SU-DHL-6 (cell line): ENCODE measurements around the gene TRIM3.

ENCODE experiments used
- H2AFZ ChIP-seq: fragments of 200-600 bp; sonication (generic); 2 replicates; pipeline ENCODE4 v1.6.1; 2014; ENCODE audit warnings: low read depth, mild to moderate bottlenecking, moderate library complexity, mixed read lengths, antibody characterized with exemption, low read length; ENCODE audit not compliant: severe bottlenecking
- H3F3A ChIP-seq: fragments of 200-600 bp; shearing (Covaris generic); 2 replicates; pipeline ENCODE4 v1.6.0; 2016; ENCODE audit warnings: antibody characterized with exemption, mild to moderate bottlenecking; ENCODE audit not compliant: insufficient read depth
- H3K27ac ChIP-seq: fragments of 200-600 bp; sonication (generic); 2 replicates; pipeline ENCODE4 v1.5.1; 2016; ENCODE audit warnings: low read depth, mild to moderate bottlenecking, low read length, moderate library complexity, mixed read lengths
- H3K27me3 ChIP-seq: fragments of 200-600 bp; sonication (generic), shearing (Covaris generic); 2 replicates; pipeline ENCODE4 v1.6.0; 2014; ENCODE audit warnings: mild to moderate bottlenecking, low read length
- H3K36me3 ChIP-seq: fragments of 200-600 bp; sonication (generic); 2 replicates; pipeline ENCODE4 v1.6.1; 2014; ENCODE audit warnings: mild to moderate bottlenecking, low read length, mixed read lengths
- H3K4me2 ChIP-seq: fragments of 300-600, 200-600 bp; shearing (Covaris generic), sonication (generic); 2 replicates; pipeline ENCODE4 v1.6.0; 2014; ENCODE audit warnings: low read length, low read depth, mild to moderate bottlenecking; ENCODE audit not compliant: poor library complexity, severe bottlenecking
- H3K4me3 ChIP-seq: fragments of 200-600 bp; sonication (generic); 2 replicates; pipeline ENCODE4 v1.5.1; 2014; ENCODE audit warnings: antibody characterized with exemption, low read length, mild to moderate bottlenecking, mixed read lengths; ENCODE audit not compliant: insufficient read depth, poor library complexity, severe bottlenecking
- H3K79me2 ChIP-seq: fragments of 200-600 bp; sonication (generic); 2 replicates; pipeline ENCODE4 v1.6.1; 2014; ENCODE audit warnings: mild to moderate bottlenecking, low read length, moderate library complexity; ENCODE audit not compliant: insufficient read depth
- H3K9ac ChIP-seq: fragments of 200-600 bp; sonication (generic); 2 replicates; pipeline ENCODE4 v1.7.0; 2014; ENCODE audit warnings: mild to moderate bottlenecking, low read length
- H3K9me2 ChIP-seq: fragments of 200-600 bp; sonication (generic); replicated peaks from 2 replicates; pipeline ENCODE4 v1.6.1; 2014; ENCODE audit warnings: low read length; ENCODE audit not compliant: insufficient read depth
- H3K9me3 ChIP-seq: fragments of 200-600 bp; sonication (generic); 2 replicates; pipeline ENCODE4 v1.6.1; 2014; ENCODE audit warnings: low read length, mixed read lengths; ENCODE audit not compliant: insufficient read depth
- H4K20me1 ChIP-seq: fragments of 200-600 bp; sonication (generic); 2 replicates; pipeline ENCODE4 v1.6.1; 2014; ENCODE audit warnings: low read depth, mild to moderate bottlenecking, antibody characterized with exemption, low read length, moderate library complexity, mixed read lengths
- EZH2phosphoT487 ChIP-seq: fragments of 200-600 bp; sonication (generic), shearing (Covaris generic); conservative IDR thresholded peaks from 2 replicates; pipeline ENCODE4 v1.6.1; 2018; ENCODE audit warnings: mild to moderate bottlenecking, antibody characterized with exemption, low read length, moderate library complexity, mixed read lengths
- TF ChIP-seq, protein P1 (sequence below): fragments of 200-600 bp; sonication (generic); IDR thresholded peaks from one replicate; pipeline ENCODE4 v1.5.1; 2017; ENCODE audit warnings: antibody characterized with exemption, mild to moderate bottlenecking, low read length, moderate library complexity; ENCODE audit not compliant: insufficient read depth, poor library complexity, severe bottlenecking

TRIM3 gene

DNA sequence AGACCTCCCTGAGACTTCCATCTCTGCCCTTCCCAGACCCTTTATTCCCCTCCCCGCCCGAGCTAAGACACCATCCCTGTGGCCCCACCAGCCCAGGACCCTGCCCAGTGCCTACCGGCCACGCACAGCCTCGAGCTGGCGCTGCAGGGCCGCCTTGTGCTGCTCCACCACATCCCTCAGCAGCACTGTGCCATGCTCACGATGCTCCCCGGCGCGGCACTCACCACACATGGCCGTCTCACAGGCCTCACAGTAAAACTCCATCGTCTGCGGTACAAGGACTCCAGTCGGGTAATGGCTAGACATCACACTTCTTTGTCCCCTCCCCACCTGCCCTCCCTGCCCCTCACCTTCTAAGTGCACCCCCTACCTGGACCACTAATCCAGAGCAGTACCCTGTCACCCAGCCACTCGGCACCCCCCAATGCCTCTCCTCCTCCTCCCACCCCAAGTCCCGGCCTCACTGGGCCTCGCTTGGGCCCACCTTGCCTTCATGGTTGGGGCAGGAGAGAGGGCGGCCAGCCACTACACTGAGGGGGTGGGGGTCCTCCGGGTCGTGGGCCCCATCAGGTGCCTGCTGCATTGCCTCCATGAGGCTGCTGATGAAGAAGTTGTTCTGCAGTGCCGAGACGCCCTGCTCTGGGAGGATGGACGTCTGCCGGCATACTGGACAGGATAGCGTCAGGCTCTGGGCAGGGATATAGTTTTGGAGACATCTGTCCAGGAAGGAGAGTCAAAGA is 16.0 kb downstream of the TRIM3 start:
- no peak overlapping the region for H3K27ac ChIP-seq
- no peaks in the 10 kb centered on the region for H3F3A ChIP-seq
- no peak overlapping the region for H2AFZ ChIP-seq
- H3K9ac ChIP-seq, result no peak overlapping the region
- no peaks in the 10 kb centered on the region for H3K36me3 ChIP-seq
- no peaks in the 10 kb centered on the region for H3K9me2 ChIP-seq
- no peaks in the 10 kb centered on the region for H3K79me2 ChIP-seq
- H3K27me3 ChIP-seq, result no peaks in the 10 kb centered on the region
- no peak overlapping the region for H3K4me2 ChIP-seq
- H4K20me1 ChIP-seq, result no peaks in the 10 kb centered on the region
- TF ChIP-seq EZH2phosphoT487, result no peak
- TF ChIP-seq, protein P1, sequence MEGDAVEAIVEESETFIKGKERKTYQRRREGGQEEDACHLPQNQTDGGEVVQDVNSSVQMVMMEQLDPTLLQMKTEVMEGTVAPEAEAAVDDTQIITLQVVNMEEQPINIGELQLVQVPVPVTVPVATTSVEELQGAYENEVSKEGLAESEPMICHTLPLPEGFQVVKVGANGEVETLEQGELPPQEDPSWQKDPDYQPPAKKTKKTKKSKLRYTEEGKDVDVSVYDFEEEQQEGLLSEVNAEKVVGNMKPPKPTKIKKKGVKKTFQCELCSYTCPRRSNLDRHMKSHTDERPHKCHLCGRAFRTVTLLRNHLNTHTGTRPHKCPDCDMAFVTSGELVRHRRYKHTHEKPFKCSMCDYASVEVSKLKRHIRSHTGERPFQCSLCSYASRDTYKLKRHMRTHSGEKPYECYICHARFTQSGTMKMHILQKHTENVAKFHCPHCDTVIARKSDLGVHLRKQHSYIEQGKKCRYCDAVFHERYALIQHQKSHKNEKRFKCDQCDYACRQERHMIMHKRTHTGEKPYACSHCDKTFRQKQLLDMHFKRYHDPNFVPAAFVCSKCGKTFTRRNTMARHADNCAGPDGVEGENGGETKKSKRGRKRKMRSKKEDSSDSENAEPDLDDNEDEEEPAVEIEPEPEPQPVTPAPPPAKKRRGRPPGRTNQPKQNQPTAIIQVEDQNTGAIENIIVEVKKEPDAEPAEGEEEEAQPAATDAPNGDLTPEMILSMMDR, result no peak
- no peak overlapping the region for H3K4me3 ChIP-seq
- no peaks in the 10 kb centered on the region for H3K9me3 ChIP-seq

DNA sequence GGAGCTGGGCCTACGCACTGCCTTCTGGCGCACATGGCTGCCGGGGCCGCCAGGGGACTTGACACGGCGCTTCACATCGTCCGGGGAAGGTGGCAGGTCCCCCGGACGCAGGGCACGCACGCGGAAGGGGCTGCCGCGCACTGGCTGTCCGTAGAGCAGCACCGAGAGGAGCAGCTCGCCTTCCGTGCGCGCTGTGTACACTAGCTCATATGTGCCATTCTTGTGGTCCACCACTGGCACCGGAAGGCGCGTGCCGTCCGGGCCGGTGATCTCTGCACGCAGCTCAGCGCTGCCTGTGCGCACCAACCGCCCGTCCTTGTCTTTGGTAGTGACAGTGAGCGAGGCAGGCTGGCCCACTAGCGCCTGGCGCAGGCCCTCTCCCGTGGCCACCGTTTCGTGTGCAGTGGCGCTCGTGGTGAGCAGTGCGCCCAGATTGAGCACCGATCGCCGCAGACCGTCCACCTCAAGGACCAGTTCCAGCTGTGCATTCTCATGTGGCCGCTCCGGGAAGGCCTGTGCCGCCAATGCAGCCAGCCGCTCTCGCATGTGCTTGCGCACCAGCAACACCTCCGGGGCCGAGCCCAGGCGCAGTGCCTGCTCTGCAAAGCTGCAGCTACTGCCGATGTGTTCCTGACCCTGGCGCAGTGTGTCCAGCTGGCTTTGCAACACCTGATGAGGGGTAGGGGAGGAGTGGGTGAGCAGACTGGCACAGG is 17.2 kb downstream of the TRIM3 start:
- Histone ChIP-seq H3K9me3 (no peaks in the 10 kb centered on the region), H3K4me3 (no peak overlapping the region), H3K79me2 (no peaks in the 10 kb centered on the region), H3K27ac (no peak overlapping the region), H3K9me2 (no peaks in the 10 kb centered on the region), H3K9ac (no peak overlapping the region), H4K20me1 (no peaks in the 10 kb centered on the region), H2AFZ (no peak overlapping the region), H3K27me3 (no peaks in the 10 kb centered on the region), H3F3A (no peaks in the 10 kb centered on the region), H3K36me3 (no peaks in the 10 kb centered on the region), H3K4me2 (no peak overlapping the region)
- TF ChIP-seq EZH2phosphoT487, result no peak
- TF ChIP-seq, protein P1, result no peak

DNA sequence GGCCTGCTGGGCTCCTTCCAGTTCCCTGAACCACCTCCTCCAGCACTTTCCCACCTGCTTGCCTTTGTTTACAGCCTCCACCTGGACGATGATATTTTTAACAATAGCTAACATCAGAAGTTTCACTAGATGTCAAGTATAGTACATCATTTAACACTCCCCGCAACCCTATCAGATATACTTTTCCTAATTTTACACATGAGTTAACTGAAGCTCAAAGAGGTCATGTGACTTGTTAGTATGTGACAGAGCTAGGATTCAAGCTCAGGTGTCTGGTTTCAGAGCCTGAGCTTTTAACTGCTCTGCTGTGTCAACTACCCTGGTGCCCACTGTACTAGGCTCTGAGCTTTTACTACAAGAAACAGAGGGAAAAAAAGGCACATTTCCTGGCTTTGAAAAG is 18.7 kb downstream of the TRIM3 start:
- no peak overlapping the region for H2AFZ ChIP-seq
- H3K4me2 ChIP-seq, result no peak overlapping the region
- no peaks in the 10 kb centered on the region for H3K9me2 ChIP-seq
- no peaks in the 10 kb centered on the region for H3F3A ChIP-seq
- H3K9me3 ChIP-seq, result no peaks in the 10 kb centered on the region
- H3K36me3 ChIP-seq, result no peaks in the 10 kb centered on the region
- no peaks in the 10 kb centered on the region for H3K27me3 ChIP-seq
- H3K9ac ChIP-seq, result no peak overlapping the region
- H3K27ac ChIP-seq, result no peak overlapping the region
- no peaks in the 10 kb centered on the region for H3K79me2 ChIP-seq
- no peaks in the 10 kb centered on the region for H4K20me1 ChIP-seq
- no peak for TF ChIP-seq EZH2phosphoT487
- TF ChIP-seq, protein P1, result no peak
- no peak overlapping the region for H3K4me3 ChIP-seq
